SK-N-SH treated with all-trans-retinoic acid at 6 μM for 48 hours (cell line): ENCODE data around the gene CENPI.
A peak's percentile ranks its signal among the peaks of the same experiment; 100 is the strongest.
"Not testable (repeated sequence)": the region's sequence is repeated elsewhere in the genome, so short reads cannot be mapped to it uniquely, and the experiment has no call there.

Source experiments
- ATAC-seq: fragments of 200-7000 bp; cut with Tn5 transposase; 3 replicates; pipeline ENCODE4 v1.9.1; 2020; ENCODE audit warnings: mild to moderate bottlenecking, moderate library complexity
- ARNTL ChIP-seq: fragments of 450-650 bp; formaldehyde crosslinking; IDR thresholded peaks from 2 replicates; pipeline ENCODE4 v1.5.0; 2020; ENCODE audit warnings: low read depth, mild to moderate bottlenecking, moderate library complexity, borderline replicate concordance
- BACH2 ChIP-seq: fragments of 250-450 bp; sonication (Bioruptor Pico); IDR thresholded peaks from 2 replicates; pipeline ENCODE4 v1.9.0; 2021; ENCODE audit warnings: mild to moderate bottlenecking, borderline replicate concordance
- CSDC2 ChIP-seq: fragments of 250-450 bp; sonication (Bioruptor Pico); IDR thresholded peaks from 2 replicates; pipeline ENCODE4 v1.5.0; 2020; ENCODE audit warnings: mild to moderate bottlenecking, moderate library complexity
- CSRNP3 ChIP-seq: fragments of 250-450 bp; sonication (Bioruptor Pico); IDR thresholded peaks from 2 replicates; pipeline ENCODE4 v1.5.1; 2021; ENCODE audit warnings: mild to moderate bottlenecking, moderate library complexity
- ESRRG ChIP-seq: fragments of 250-450 bp; sonication (Bioruptor Pico); IDR thresholded peaks from 2 replicates; pipeline ENCODE4 v1.6.1; 2021; ENCODE audit warnings: mild to moderate bottlenecking
- GLIS3 ChIP-seq: fragments of 250-450 bp; sonication (Bioruptor Pico); IDR thresholded peaks from 2 replicates; pipeline ENCODE4 v1.5.0; 2020; ENCODE audit warnings: mild to moderate bottlenecking, moderate library complexity
- ISL1 ChIP-seq: fragments of 250-450 bp; sonication (Bioruptor Pico); IDR thresholded peaks from 2 replicates; pipeline ENCODE4 v2.1.2; 2022; ENCODE audit warnings: mild to moderate bottlenecking, moderate library complexity
- OSR1 ChIP-seq: fragments of 250-450 bp; sonication (Bioruptor Pico); IDR thresholded peaks from 2 replicates; pipeline ENCODE4 v1.8.0; 2022; ENCODE audit warnings: moderate library complexity, mild to moderate bottlenecking, inconsistent platforms
- POU6F1 ChIP-seq: fragments of 250-450 bp; sonication (Bioruptor Pico); IDR thresholded peaks from 2 replicates; pipeline ENCODE4 v1.8.0; 2021; ENCODE audit warnings: low read depth, mild to moderate bottlenecking, moderate library complexity, borderline replicate concordance
- PPARA ChIP-seq: fragments of 250-450 bp; sonication (Bioruptor Pico); IDR thresholded peaks from 2 replicates; pipeline ENCODE4 v1.5.0; 2020; ENCODE audit warnings: mild to moderate bottlenecking, borderline replicate concordance
- RARB ChIP-seq: fragments of 250-450 bp; sonication (Bioruptor Pico); IDR thresholded peaks from 2 replicates; pipeline ENCODE4 v1.8.0; 2021; ENCODE audit warnings: mild to moderate bottlenecking, moderate library complexity
- SNAI2 ChIP-seq: fragments of 250-450 bp; sonication (Bioruptor Pico); IDR thresholded peaks from 2 replicates; pipeline ENCODE4 v1.5.0; 2020; ENCODE audit warnings: mild to moderate bottlenecking, moderate library complexity
- TCF4 ChIP-seq: fragments of 250-450 bp; sonication (Bioruptor Pico); IDR thresholded peaks from 2 replicates; pipeline ENCODE4 v1.8.0; 2021; ENCODE audit warnings: mild to moderate bottlenecking, moderate library complexity, borderline replicate concordance
- TOX ChIP-seq: fragments of 250-450 bp; sonication (Bioruptor Pico); IDR thresholded peaks from 2 replicates; pipeline ENCODE4 v1.8.0; 2021; ENCODE audit warnings: mild to moderate bottlenecking, moderate library complexity, borderline replicate concordance
- ZC3H10 ChIP-seq: fragments of 250-450 bp; sonication (Bioruptor Pico); IDR thresholded peaks from 2 replicates; pipeline ENCODE4 v1.5.1; 2021; ENCODE audit warnings: mild to moderate bottlenecking, moderate library complexity
- ZFP3 ChIP-seq: fragments of 250-450 bp; sonication (Bioruptor Pico); IDR thresholded peaks from 2 replicates; pipeline ENCODE4 v1.5.0; 2020; ENCODE audit warnings: mild to moderate bottlenecking, moderate library complexity
- ZFP30 ChIP-seq: fragments of 450-650 bp; formaldehyde crosslinking; IDR thresholded peaks from 2 replicates; pipeline ENCODE4 v1.5.0; 2022; ENCODE audit warnings: mild to moderate bottlenecking, moderate library complexity
- ZNF565 ChIP-seq: fragments of 450-650 bp; formaldehyde crosslinking; conservative IDR thresholded peaks from 2 replicates; pipeline ENCODE4 v1.5.0; 2020; ENCODE audit warnings: low read depth, mild to moderate bottlenecking, moderate library complexity
- ZNF70 ChIP-seq: fragments of 450-650 bp; formaldehyde crosslinking; IDR thresholded peaks from 2 replicates; pipeline ENCODE4 v1.5.0; 2020; ENCODE audit warnings: mild to moderate bottlenecking, moderate library complexity
- ZNF8 ChIP-seq: fragments of 450-650 bp; formaldehyde crosslinking; IDR thresholded peaks from 2 replicates; pipeline ENCODE4 v1.5.0; 2020; ENCODE audit warnings: mild to moderate bottlenecking, moderate library complexity
- TF ChIP-seq, protein P1 (sequence below): fragments of 250-450 bp; sonication (Bioruptor Pico); IDR thresholded peaks from 2 replicates; pipeline ENCODE4 v1.5.1; 2020; ENCODE audit warnings: low read depth, mild to moderate bottlenecking, moderate library complexity
- TF ChIP-seq, protein P2 (sequence below): fragments of 250-450 bp; sonication (Bioruptor Pico); IDR thresholded peaks from 2 replicates; pipeline ENCODE4 v1.8.0; 2020; ENCODE audit warnings: mild to moderate bottlenecking, moderate library complexity, borderline replicate concordance

Gene CENPI

DNA sequence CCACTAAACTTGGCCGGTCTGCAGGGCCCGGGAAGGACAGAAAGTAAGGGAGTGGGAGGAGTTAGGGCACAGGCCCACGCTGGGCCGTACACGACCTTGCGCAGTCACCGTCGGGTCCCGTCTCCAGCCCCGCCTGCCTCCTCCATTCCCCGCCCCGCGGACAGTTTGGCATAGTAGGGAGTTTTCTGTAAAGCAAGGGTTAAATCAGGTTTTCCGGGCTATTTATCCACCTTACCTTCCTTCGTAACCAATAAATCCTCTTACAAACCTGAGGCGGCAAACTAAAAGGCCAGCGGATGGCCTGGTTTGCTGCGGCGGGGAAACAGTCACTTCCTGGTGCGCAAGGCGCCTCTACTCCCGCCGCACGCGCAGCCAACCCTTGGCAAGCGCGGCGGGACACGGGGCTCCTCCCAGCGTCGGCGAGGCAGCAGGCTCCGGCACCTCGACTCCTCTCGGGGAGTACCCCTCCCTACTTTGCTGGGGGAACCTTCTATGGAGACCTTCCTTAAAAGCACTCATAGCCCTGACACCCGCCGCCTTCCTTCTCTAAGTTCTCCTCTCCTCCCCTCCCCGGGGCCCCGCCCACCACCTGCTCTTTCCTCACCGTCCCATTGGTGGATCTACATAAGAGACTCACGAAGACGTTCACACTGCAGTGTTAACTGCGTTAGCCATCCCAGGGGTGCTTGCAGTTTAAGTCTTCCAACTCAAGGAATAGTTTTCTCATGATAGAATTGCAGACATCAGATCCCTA is 46.3 kb upstream of the CENPI start, which contains the start of gene TRMT2B:
Gene TRMT2B (minus strand): TSS at position 563 of the 754 bp plus-strand sequence. CDS start 9,822 bp downstream, outside the sequence.
- ATAC-seq: peak; percentile 95
- TF ChIP-seq ZFP30 (no peak), ZFP3 (CRISPR knock-in tag) (no peak), ZC3H10 (CRISPR knock-in tag) (no peak), ARNTL (no peak), GLIS3 (CRISPR knock-in tag) (no peak), SNAI2 (no peak), RARB (CRISPR knock-in tag) (no peak), TOX (no peak), POU6F1 (no peak), ISL1 (CRISPR knock-in tag) (no peak), ESRRG (CRISPR knock-in tag) (no peak), CSDC2 (CRISPR knock-in tag) (no peak)

DNA sequence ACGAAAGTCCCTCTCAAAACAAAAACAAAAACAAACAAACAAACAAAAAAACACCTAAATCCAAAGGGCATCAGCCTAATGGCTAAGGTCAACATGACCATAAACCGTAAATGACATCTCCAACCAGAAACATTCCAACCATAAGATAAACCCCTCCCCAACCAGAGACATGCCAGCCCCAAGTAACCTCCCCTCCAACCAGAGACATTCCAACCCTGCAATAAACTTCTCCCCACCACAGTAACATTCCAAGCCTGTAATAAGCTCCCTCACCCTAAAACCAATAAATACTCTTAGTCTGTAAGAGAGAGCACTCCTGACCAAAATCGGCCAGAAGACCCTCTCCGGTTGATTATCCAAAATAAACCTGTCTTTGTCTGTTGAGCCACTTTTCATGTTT is 41.5 kb upstream of the CENPI start:
- ATAC-seq: not testable (repeated sequence)

GRCh38 chrX:101057093-101057714 is 40.8 kb upstream of the CENPI start:
- ATAC-seq: peak; percentile 28; the same call in 2 of the 3 replicates

GRCh38 chrX:101062176-101062575 is 35.8 kb upstream of the CENPI start:
- ATAC-seq: no peak
- TF ChIP-seq POU6F1 (no peak), BACH2 (CRISPR knock-in tag) (no peak), SNAI2 (no peak), PPARA (CRISPR knock-in tag) (no peak), CSRNP3 (CRISPR knock-in tag) (no peak)
- TF ChIP-seq, all 23 proteins: peak for 0

More at GRCh38 chrX:101057093-101057714, 40.8 kb upstream of the CENPI start:
- no peak for TF ChIP-seq ZFP30
- no peak for TF ChIP-seq ESRRG (CRISPR knock-in tag)
- no peak for TF ChIP-seq CSRNP3 (CRISPR knock-in tag)
- TF ChIP-seq BACH2 (CRISPR knock-in tag): no peak
- TF ChIP-seq, protein P1, sequence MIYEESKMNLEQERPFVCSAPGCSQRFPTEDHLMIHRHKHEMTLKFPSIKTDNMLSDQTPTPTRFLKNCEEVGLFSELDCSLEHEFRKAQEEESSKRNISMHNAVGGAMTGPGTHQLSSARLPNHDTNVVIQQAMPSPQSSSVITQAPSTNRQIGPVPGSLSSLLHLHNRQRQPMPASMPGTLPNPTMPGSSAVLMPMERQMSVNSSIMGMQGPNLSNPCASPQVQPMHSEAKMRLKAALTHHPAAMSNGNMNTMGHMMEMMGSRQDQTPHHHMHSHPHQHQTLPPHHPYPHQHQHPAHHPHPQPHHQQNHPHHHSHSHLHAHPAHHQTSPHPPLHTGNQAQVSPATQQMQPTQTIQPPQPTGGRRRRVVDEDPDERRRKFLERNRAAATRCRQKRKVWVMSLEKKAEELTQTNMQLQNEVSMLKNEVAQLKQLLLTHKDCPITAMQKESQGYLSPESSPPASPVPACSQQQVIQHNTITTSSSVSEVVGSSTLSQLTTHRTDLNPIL (CRISPR knock-in tag): no peak
- TF ChIP-seq TOX: no peak
- no peak for TF ChIP-seq CSDC2 (CRISPR knock-in tag)
- TF ChIP-seq TCF4: no peak
- no peak for TF ChIP-seq ZNF8 (CRISPR knock-in tag)
- TF ChIP-seq ISL1 (CRISPR knock-in tag): no peak

- TF ChIP-seq, protein P1 (CRISPR knock-in tag): no peak
- TF ChIP-seq PPARA (CRISPR knock-in tag) (no peak), BACH2 (CRISPR knock-in tag) (no peak), ZNF70 (CRISPR knock-in tag) (no peak), ZFP30 (no peak), ISL1 (CRISPR knock-in tag) (no peak), SNAI2 (no peak), ZNF565 (CRISPR knock-in tag) (no peak), OSR1 (no peak), GLIS3 (CRISPR knock-in tag) (no peak), ESRRG (CRISPR knock-in tag) (no peak), RARB (CRISPR knock-in tag) (no peak), ZNF8 (CRISPR knock-in tag) (no peak)
- TF ChIP-seq, protein P2, sequence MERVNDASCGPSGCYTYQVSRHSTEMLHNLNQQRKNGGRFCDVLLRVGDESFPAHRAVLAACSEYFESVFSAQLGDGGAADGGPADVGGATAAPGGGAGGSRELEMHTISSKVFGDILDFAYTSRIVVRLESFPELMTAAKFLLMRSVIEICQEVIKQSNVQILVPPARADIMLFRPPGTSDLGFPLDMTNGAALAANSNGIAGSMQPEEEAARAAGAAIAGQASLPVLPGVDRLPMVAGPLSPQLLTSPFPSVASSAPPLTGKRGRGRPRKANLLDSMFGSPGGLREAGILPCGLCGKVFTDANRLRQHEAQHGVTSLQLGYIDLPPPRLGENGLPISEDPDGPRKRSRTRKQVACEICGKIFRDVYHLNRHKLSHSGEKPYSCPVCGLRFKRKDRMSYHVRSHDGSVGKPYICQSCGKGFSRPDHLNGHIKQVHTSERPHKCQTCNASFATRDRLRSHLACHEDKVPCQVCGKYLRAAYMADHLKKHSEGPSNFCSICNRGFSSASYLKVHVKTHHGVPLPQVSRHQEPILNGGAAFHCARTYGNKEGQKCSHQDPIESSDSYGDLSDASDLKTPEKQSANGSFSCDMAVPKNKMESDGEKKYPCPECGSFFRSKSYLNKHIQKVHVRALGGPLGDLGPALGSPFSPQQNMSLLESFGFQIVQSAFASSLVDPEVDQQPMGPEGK (CRISPR knock-in tag): no peak
- TF ChIP-seq, all 23 proteins: peak for 0
- ATAC-seq: no peak
These were observed 26.4 kb upstream of the CENPI start for GRCh38 chrX:101071582-101071981.
